ENCODE results near the gene ELP4.

GRCh38 chr11:31813391-31814175 is 304.0 kb downstream of the ELP4 start:
- TF ChIP-seq CTCF (conservative IDR thresholded peaks at IDR 0.05; ENCODE audit: low read depth in 2 of 2), result no peak
- TF ChIP-seq POLR2AphosphoS5 (IDR thresholded peaks at IDR 0.05; ENCODE audit: low read depth), result no peak
- TF ChIP-seq REST (IDR thresholded peaks at IDR 0.05; ENCODE audit: unreplicated experiment), result no peak
- TF ChIP-seq EZH2 (IDR thresholded peaks at IDR 0.05; ENCODE audit: low read depth, unreplicated experiment), result peak; percentile 99
- TF ChIP-seq JUNB (IDR thresholded peaks at IDR 0.05; ENCODE audit: unreplicated experiment), result no peak
- no peak for TF ChIP-seq ETS1 (IDR thresholded peaks at IDR 0.05)
- no peak for TF ChIP-seq STAT1 (IDR thresholded peaks at IDR 0.05; ENCODE audit: unreplicated experiment)
- TF ChIP-seq CREB1 (CRISPR knock-in tag; IDR thresholded peaks at IDR 0.05; ENCODE audit: low read depth), result 0 out of 2 replicates have a peak, but pooled peaks have one; percentile 62
- TF ChIP-seq EZH2phosphoT487 (IDR thresholded peaks at IDR 0.05; ENCODE audit: unreplicated experiment), result peak; percentile 60
- TF ChIP-seq ZNF462 (CRISPR knock-in tag; IDR thresholded peaks at IDR 0.05), result no peak
